H1 (cell line): ENCODE data around the gene TAF4. TPM values are rescaled to one million over a fixed set of nuclear protein-coding genes. Genes with fewer than 3 reads are reported as not detected.

Experiments used
- CTCF ChIA-PET: fragments of 300-600 bp; sonication (Branson Sonifier 250); formaldehyde crosslinking; loops from one replicate; lab custom pipeline; 2021; ENCODE audit not compliant: partially characterized antibody; lab: Charles Lee
- POLR2A ChIA-PET: fragments of 300-600 bp; sonication (Branson Sonifier 250); formaldehyde crosslinking; loops from one replicate; lab custom pipeline; 2021; ENCODE audit warnings: inconsistent platforms; ENCODE audit not compliant: partially characterized antibody; lab: Charles Lee
- DNase-seq, 2 experiments: peaks; one replicate each; pipeline versions ENCODE4 v3.0.0 to v3.0.0-alpha.2; 2010 to 2022; ENCODE audit warnings: low spot score in 2 of 2, low read depth in 1 of 2, mixed read lengths in 1 of 2
- FAIRE-seq: peaks from 2 replicates; lab custom pipeline; 2011; peaks lifted over from hg19 to GRCh38; lab: Jason Lieb, UNC
- H2AFZ ChIP-seq: 2 replicates; pipeline ENCODE4 v1.8.1; 2012; ENCODE audit warnings: low read length, inconsistent platforms
- H2AK5ac ChIP-seq: 2 replicates; pipeline ENCODE4 v1.6.1; 2013; ENCODE audit warnings: low read depth, low read length
- H2BK120ac ChIP-seq: replicated peaks from 2 replicates; pipeline ENCODE3; 2013; ENCODE audit warnings: low read depth, low read length, inconsistent platforms
- H2BK12ac ChIP-seq: 2 replicates; pipeline ENCODE4 v1.6.1; 2013; ENCODE audit warnings: low read depth, low read length
- H2BK15ac ChIP-seq: 2 replicates; pipeline ENCODE4 v1.6.1; 2013; ENCODE audit warnings: low read length
- H2BK20ac ChIP-seq: 2 replicates; pipeline ENCODE4 v1.6.1; 2013; ENCODE audit warnings: low read length
- H2BK5ac ChIP-seq: 2 replicates; pipeline ENCODE4 v1.6.1; 2013; ENCODE audit warnings: low read depth, low read length
- H3K14ac ChIP-seq: 2 replicates; pipeline ENCODE4 v1.6.1; 2013; ENCODE audit warnings: inconsistent platforms; ENCODE audit not compliant: insufficient read length
- H3K18ac ChIP-seq: 2 replicates; pipeline ENCODE4 v1.6.1; 2013; ENCODE audit warnings: low read length; ENCODE audit errors: extremely low read depth
- H3K23ac ChIP-seq: 2 replicates; pipeline ENCODE4 v1.6.1; 2013; ENCODE audit warnings: inconsistent platforms; ENCODE audit not compliant: insufficient read length
- H3K23me2 ChIP-seq: 2 replicates; pipeline ENCODE4 v1.6.1; 2013; ENCODE audit warnings: low read depth, low read length
- H3K27ac ChIP-seq: 2 replicates; pipeline ENCODE4 v1.6.1; 2011; ENCODE audit warnings: low read depth, low read length, inconsistent platforms
- H3K27me3 ChIP-seq, 4 experiments: replicated peaks in 1 of 4; 1 replicate in 1 of 4; 2 replicates in 3 of 4; pipeline versions ENCODE4 v1.6.1 to v1.8.1; 2011 to 2013; ENCODE audit warnings: low read length in 3 of 4, mild to moderate bottlenecking in 3 of 4, inconsistent platforms in 2 of 4, mixed read lengths in 2 of 4, moderate library complexity in 1 of 4; ENCODE audit not compliant: control insufficient read depth in 3 of 4, insufficient read depth in 3 of 4; ENCODE audit errors: extremely low read depth in 1 of 4
- H3K36me3 ChIP-seq, 4 experiments: 2 replicates each; pipeline versions ENCODE4 v1.6.1 to v1.8.1; 2011 to 2013; ENCODE audit warnings: mild to moderate bottlenecking in 4 of 4, low read length in 3 of 4, moderate library complexity in 2 of 4, control low read depth in 1 of 4, inconsistent platforms in 1 of 4; ENCODE audit not compliant: insufficient read depth in 4 of 4, control insufficient read depth in 2 of 4
- H3K4ac ChIP-seq: replicated peaks from 2 replicates; pipeline ENCODE3; 2013; ENCODE audit warnings: low read length, low read depth, mixed read lengths, inconsistent platforms; ENCODE audit not compliant: insufficient read length
- H3K4me1 ChIP-seq, 4 experiments: replicated peaks in 1 of 4; 1 replicate in 1 of 4; 2 replicates in 3 of 4; pipeline versions ENCODE4 v1.6.1 to v1.8.1; 2011 to 2013; ENCODE audit warnings: low read length in 3 of 4, inconsistent platforms in 2 of 4, mixed read lengths in 1 of 4; ENCODE audit not compliant: insufficient read depth in 4 of 4, control insufficient read depth in 3 of 4
- H3K4me2 ChIP-seq, 2 experiments: 2 replicates each; pipeline versions ENCODE4 v1.6.1 to v1.8.1; 2011 to 2013; ENCODE audit warnings: low read depth in 2 of 2, low read length in 2 of 2, control low read depth in 1 of 2, inconsistent platforms in 1 of 2, mild to moderate bottlenecking in 1 of 2; ENCODE audit not compliant: insufficient read depth in 1 of 2
- H3K4me3 ChIP-seq, 4 experiments: fragments of 200-600, 300-600 bp in 1 of 4; sonication (generic), shearing (Covaris generic), sonication (Bioruptor Twin) in 1 of 4; 2 replicates each; pipeline versions ENCODE4 v1.5.1 to v1.8.1; 2011 to 2016; ENCODE audit warnings: low read length in 4 of 4, low read depth in 3 of 4, control low read depth in 2 of 4, inconsistent platforms in 2 of 4, mild to moderate bottlenecking in 2 of 4, mixed read lengths in 1 of 4, moderate library complexity in 1 of 4; ENCODE audit not compliant: insufficient read depth in 2 of 4; ENCODE audit errors: extremely low read depth in 1 of 4
- H3K56ac ChIP-seq: replicated peaks from 2 replicates; pipeline ENCODE3; 2013; ENCODE audit warnings: low read depth, mild to moderate bottlenecking, mixed read lengths, low read length, inconsistent platforms; ENCODE audit not compliant: insufficient read length
- H3K79me1 ChIP-seq: 2 replicates; pipeline ENCODE4 v1.6.1; 2013; ENCODE audit warnings: low read depth, low read length, control low read depth
- H3K79me2 ChIP-seq, 2 experiments: 2 replicates each; pipeline versions ENCODE4 v1.6.1 to v1.8.1; 2012 to 2013; ENCODE audit warnings: low read length in 2 of 2, mild to moderate bottlenecking in 2 of 2, inconsistent platforms in 1 of 2; ENCODE audit not compliant: insufficient read depth in 2 of 2, control insufficient read depth in 1 of 2
- H3K9ac ChIP-seq, 4 experiments: replicated peaks in 1 of 4; 1 replicate in 1 of 4; 2 replicates in 3 of 4; pipeline versions ENCODE4 v1.6.1 to v1.8.1; 2011 to 2013; ENCODE audit warnings: low read depth in 3 of 4, low read length in 3 of 4, control low read depth in 2 of 4, mild to moderate bottlenecking in 2 of 4, moderate library complexity in 2 of 4, inconsistent platforms in 1 of 4; ENCODE audit errors: extremely low read depth in 1 of 4
- H3K9me3 ChIP-seq, 2 experiments: 2 replicates each; pipeline versions ENCODE4 v1.6.1 to v1.8.1; 2012 to 2013; ENCODE audit warnings: mild to moderate bottlenecking in 2 of 2, moderate library complexity in 2 of 2, control low read depth in 1 of 2, inconsistent platforms in 1 of 2, low read depth in 1 of 2, low read length in 1 of 2, mixed read lengths in 1 of 2; ENCODE audit not compliant: insufficient read depth in 2 of 2
- H4K20me1 ChIP-seq, 2 experiments: replicated peaks in 1 of 2; 2 replicates each; pipeline versions ENCODE3 to v1.8.1; 2011 to 2013; ENCODE audit warnings: inconsistent platforms in 2 of 2, low read length in 2 of 2, mild to moderate bottlenecking in 1 of 2; ENCODE audit not compliant: insufficient read depth in 2 of 2, control insufficient read depth in 1 of 2
- H4K5ac ChIP-seq: 2 replicates; pipeline ENCODE4 v1.6.1; 2013; ENCODE audit warnings: low read length, low read depth, mixed read lengths, inconsistent platforms; ENCODE audit not compliant: insufficient read length
- H4K8ac ChIP-seq: 2 replicates; pipeline ENCODE4 v1.8.0; 2013; ENCODE audit warnings: mild to moderate bottlenecking, moderate library complexity, low read length, inconsistent platforms; ENCODE audit not compliant: insufficient read depth; ENCODE audit errors: extremely low read depth
- H4K91ac ChIP-seq: replicated peaks from 2 replicates; pipeline ENCODE3; 2013; ENCODE audit warnings: low read length, mixed read lengths, inconsistent platforms; ENCODE audit not compliant: insufficient read length
- KDM4A ChIP-seq: IDR thresholded peaks from one replicate; pipeline ENCODE4 v1.7.1; 2012; ENCODE audit warnings: low read depth, mild to moderate bottlenecking, moderate library complexity, low read length, inconsistent platforms; ENCODE audit not compliant: severe bottlenecking
- WGBS, 2 experiments: shearing (Covaris generic) in 1 of 2; methylation state at CpG; one replicate each; pipeline versions ENCODE4 v1.1.6 to v1.1.7; 2013 to 2015; ENCODE audit warnings: low lambda C conversion rate in 2 of 2, mixed read lengths in 2 of 2, inconsistent platforms in 1 of 2, low coverage in 1 of 2, missing lambda C conversion rate in 1 of 2; ENCODE audit not compliant: insufficient replicate concordance in 2 of 2, insufficient coverage in 1 of 2, insufficient read length in 1 of 2; ENCODE audit errors: extremely low coverage in 1 of 2, missing lambda C conversion rate in 1 of 2; 5-methylcytosine and 5-hydroxymethylcytosine counted together
- polyA plus RNA-seq, 7 experiments: library from polyadenylated mRNA; depleted of rRNA in 3 of 7; stranded (reverse) in 5 of 7; unstranded in 2 of 7; fragments of >200 nt in 5 of 7; fragments of 200-250 nt in 2 of 7; gene quantifications; 1 replicate in 5 of 7; 2 replicates in 1 of 7; 4 replicates in 1 of 7; pipeline versions ENCODE4 v1.2.1 to v1.2.3, GENCODE V29; 2011 to 2013; ENCODE audit warnings: missing spikeins in 2 of 7, mixed read lengths in 2 of 7
- total RNA-seq: library from RNA; stranded (reverse); fragmentation: NEBNext Ultra II Directional; extraction: Animal tissue kit (Norgen Biotek cat#: 25700); gene quantifications from 2 replicates; pipeline ENCODE4 v1.2.1, GENCODE V29; 2021
- TF ChIP-seq, protein P1 (sequence below): IDR thresholded peaks from 2 replicates; pipeline ENCODE4 v1.6.1; 2011; ENCODE audit warnings: low read length, improper control_type of control experiment

TAF4 gene
- total and polyA plus RNA-seq, 2 of the 8 experiments (the other 6 are each of a cell fraction or from before 2014, with no cell fraction given): 16.0 to 30.1 TPM

DNA sequence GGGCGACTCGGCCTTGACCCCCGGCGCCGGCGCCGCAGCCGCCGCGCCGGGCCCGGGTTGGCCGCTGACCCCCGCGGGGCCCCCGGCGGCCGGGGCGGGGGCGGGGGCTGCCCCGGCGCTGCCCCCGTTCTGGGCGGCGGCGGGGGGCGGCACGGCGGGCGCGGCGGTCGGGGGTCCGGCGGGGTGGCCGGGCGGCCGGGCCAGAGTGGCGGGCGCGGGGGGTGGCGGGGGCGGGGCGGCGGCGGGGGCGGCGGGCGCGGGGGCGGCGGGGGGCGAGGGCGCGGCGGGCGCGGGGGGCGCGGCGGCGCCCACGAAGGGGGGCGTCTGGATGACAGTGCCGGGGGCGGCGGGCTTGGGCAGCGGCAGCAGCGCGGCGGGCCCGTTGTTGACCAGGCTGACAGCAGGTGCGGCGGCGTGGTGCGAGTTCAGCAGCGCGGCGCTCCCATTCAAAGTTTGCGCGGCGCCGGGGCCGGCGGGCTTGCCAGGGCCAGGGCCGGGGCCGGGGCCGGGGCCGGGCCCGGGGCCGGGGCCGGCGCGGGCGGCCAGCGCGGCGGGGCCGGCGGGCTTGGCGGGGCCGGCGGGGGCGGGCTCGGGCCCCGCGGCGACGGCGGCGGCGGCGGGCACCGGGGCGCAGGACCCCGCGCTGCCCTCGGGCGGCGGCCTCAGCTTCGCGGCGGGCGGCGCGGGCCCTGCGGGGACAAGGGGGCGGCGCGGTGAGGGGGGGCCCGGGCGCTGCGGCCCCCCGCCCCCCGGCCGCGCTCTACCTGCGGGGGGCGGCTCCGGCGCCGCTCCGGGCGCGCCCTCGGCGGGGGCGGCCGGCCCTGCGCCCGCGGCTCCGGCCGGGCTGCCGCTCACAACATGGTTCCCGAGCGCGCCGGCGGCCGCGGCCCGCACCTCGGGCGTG is 659 bp downstream of the TAF4 start:
- Histone ChIP-seq H2BK20ac (no peak overlapping the region), H3K23ac (no peak overlapping the region), H4K20me1 (peaks cover 32 to 33% of the 10 kb centered on the region in 2 experiments), H3K4me2 (peak overlapping the region; percentile 72 to 75; a peak in 2 of 4 replicates), H3K4me3 (peak overlapping the region; percentile 44 to 97 (median 57); a peak in 6 of 8 replicates), H4K5ac (no peak overlapping the region), H4K91ac (peak overlapping the region; percentile 60), H3K79me1 (peaks cover 10% of the 10 kb centered on the region)
- POLR2A ChIA-PET: interaction anchor here (0.6 to 4.1 kb wide), 12 partner anchors 13 to 87 kb away, joined by 3 to 125 read pairs (median 6); partner anchors contain the start of gene LSM14B
- DNase-seq: no peak
- TF ChIP-seq KDM4A: peak; percentile 21
- TF ChIP-seq, protein P1, sequence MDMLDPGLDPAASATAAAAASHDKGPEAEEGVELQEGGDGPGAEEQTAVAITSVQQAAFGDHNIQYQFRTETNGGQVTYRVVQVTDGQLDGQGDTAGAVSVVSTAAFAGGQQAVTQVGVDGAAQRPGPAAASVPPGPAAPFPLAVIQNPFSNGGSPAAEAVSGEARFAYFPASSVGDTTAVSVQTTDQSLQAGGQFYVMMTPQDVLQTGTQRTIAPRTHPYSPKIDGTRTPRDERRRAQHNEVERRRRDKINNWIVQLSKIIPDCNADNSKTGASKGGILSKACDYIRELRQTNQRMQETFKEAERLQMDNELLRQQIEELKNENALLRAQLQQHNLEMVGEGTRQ: no peak
- TF ChIP-seq, all 59 proteins: peak for 1
- Histone ChIP-seq H3K4ac (no peak overlapping the region), H3K4me1 (peaks cover 5 to 18% (median 14%) of the 10 kb centered on the region in 4 experiments), H3K27ac (no peak overlapping the region; the same call in 1 of the 2 replicates), H4K8ac (peak overlapping the region; percentile 92; the same call in 1 of the 2 replicates), H2BK12ac (no peak overlapping the region), H2BK5ac (no peak overlapping the region), H3K23me2 (peaks cover 7% of the 10 kb centered on the region; the same call in 1 of the 2 replicates), H3K36me3 (peaks cover 0 to 4% (median under 1%) of the 10 kb centered on the region in 4 experiments; a peak in 3 of 8 replicates), H3K56ac (no peak overlapping the region), H3K27me3 (no peaks in the 10 kb centered on the region), H3K9me3 (0 out of 4 replicates have a peak, but pooled peaks cover 0 to 3% of the 10 kb centered on the region in 2 experiments), H3K79me2 (peaks cover 30 to 43% of the 10 kb centered on the region in 2 experiments; a peak in 3 of 4 replicates), H2AFZ (no peak overlapping the region; the same call in 1 of the 2 replicates), H2BK120ac (no peak overlapping the region), H3K14ac (no peak overlapping the region), H3K9ac (peak overlapping the region; percentile 73 to 86 (median 80)), H2AK5ac (no peak overlapping the region), H3K18ac (peak overlapping the region; percentile 78; the same call in 1 of the 2 replicates), H2BK15ac (no peak overlapping the region)
- no peak for FAIRE-seq
- 5% methylated on average over 16 of the region's 165 CpGs; no CpG with 5 or more reads in 1 of the 2 experiments for WGBS, 2 experiments
- CTCF ChIA-PET: no interaction called here
